NCI-H2227 treated with DMSO at 0.1 percent for 48 hours (cell line): ENCODE results near the gene SPCS1.
A peak's percentile ranks its signal among the peaks of the same experiment; 100 is the strongest.
"Not testable (repeated sequence)": the region's sequence is repeated elsewhere in the genome, so short reads cannot be mapped to it uniquely, and the experiment has no call there.

Experiments
- DNase-seq: peaks from one replicate; lab custom pipeline; 2025; lab: John Stamatoyannopoulos, UW

The SPCS1 gene

GRCh38 chr3:52705688-52706686 lies at the start of gene SPCS1, which contains the start of gene GLT8D1:
Gene SPCS1 (plus strand): TSS chr3:52706106. CDS start chr3:52706247, 141 bp downstream.
Gene GLT8D1 (minus strand): TSS chr3:52705791. CDS start chr3:52700460, 5,331 bp downstream.
- DNase-seq, result peak; percentile 85

- DNase-seq, result no peak
These were observed 45.9 kb upstream of the SPCS1 start for GRCh38 chr3:52660046-52660445.

GRCh38 chr3:52663098-52663497 lies 42.8 kb upstream of the SPCS1 start:
- no peak for DNase-seq

DNA sequence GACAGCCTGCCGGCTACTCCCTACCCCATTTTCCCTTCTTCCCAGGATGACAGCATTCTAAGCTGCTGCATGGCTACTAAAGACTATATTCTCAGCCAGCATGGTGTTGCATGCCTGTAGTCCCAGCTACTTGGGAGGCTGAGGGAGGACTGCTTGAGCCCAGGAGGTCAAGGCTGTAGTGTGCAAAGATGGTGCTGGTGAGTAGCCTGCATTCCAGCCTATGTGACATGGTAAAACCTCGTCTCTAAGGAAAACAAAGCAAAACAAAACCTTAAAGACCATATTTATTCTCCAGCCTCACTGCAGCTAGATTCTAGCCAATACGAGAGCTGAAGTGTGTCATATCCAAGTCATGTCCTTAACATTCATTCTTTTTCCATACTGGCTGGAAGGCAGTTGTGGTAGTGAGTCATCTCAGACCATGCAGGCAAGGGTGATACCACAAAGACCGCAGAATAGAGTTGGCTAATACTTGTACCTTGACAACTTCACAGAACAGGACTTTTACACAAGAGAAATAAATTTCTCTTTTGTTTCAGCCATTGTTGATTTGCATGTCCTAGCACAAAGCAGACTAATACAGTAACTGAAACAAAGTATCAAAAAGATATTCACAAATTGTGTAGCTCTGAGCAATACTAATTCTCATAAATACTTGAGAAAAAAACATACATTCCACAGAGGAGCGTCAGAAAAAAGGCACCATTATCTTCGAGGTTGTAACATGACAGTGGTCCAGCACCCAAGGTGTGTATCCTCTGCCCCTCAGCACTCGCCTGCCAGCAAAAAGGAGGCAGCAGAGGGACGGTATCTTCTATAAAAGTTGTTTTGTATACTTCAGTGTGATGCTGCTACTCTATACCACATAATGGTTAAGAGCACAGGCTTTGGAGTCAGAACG lies 35.0 kb upstream of the SPCS1 start:
- no peak for DNase-seq

- DNase-seq, result no peak
These were observed 34.2 kb upstream of the SPCS1 start for GRCh38 chr3:52671676-52672075.

GRCh38 chr3:52676201-52676600 lies 29.7 kb upstream of the SPCS1 start:
- not testable (repeated sequence) for DNase-seq

- DNase-seq, result no peak
These were observed 27.4 kb upstream of the SPCS1 start for GRCh38 chr3:52678265-52679198.

DNA sequence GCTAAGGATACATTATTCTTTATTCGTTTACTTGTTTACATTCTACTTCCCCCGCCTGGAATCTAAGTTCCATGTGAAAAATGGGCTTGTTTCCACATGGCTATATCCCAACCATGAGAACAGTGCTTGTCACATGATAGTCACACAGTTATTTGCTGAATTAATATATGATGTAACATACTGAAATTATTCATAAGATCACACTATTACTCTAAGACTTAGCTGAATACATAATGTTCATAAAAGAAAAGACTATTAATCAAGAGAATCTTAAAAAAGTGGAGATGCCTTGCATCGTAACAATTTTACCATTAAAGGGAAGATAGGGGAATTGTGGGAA lies 26.7 kb upstream of the SPCS1 start:
- no peak for DNase-seq

DNA sequence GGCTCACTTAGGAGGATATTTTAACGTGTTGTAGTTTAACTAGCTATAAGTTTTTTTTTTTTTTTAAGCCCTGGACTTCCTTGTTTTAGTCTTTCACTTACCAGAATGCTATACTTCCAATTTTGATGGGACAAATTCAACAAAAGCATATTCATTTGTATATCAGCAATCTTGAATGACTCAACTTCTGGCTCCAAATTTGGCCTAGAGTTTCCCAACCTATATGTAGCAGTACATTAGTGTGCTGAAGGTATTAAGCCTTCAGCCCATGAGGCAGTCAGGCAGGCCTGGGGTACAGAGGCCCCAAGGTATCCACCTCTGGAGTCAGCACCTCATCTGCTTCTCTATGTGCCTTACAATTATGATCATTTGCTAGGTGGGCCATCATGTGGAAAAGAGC lies 26.1 kb upstream of the SPCS1 start:
- DNase-seq, result no peak

- DNase-seq, result no peak
These were observed 24.3 kb upstream of the SPCS1 start for GRCh38 chr3:52681596-52681995.

- DNase-seq, result no peak
These were observed 23.9 kb upstream of the SPCS1 start for GRCh38 chr3:52682016-52682415.

DNA sequence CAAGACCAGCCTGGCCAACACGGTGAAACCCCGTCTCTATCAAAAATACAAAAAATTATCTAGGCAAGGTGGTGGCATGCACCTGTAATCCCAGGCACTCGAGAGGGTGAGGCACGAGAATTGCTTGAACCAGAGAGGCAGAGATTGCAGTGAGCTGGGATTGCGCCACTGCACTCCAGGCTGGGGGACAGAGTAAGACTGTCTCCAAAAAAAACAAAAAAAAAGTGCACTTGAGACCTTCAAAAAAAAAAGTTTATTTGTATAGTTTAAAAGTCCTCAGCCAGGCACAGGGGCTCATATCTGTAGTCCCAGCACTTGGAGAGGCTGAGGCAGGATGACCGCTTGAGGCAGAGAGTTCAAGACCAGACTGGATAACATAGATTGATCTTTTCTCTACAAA lies 22.3 kb upstream of the SPCS1 start:
- DNase-seq, result no peak

- DNase-seq, result no peak
These were observed 21.7 kb upstream of the SPCS1 start for GRCh38 chr3:52684184-52684583.

GRCh38 chr3:52685285-52685708 lies 20.6 kb upstream of the SPCS1 start:
- DNase-seq, result peak; percentile 41

DNA sequence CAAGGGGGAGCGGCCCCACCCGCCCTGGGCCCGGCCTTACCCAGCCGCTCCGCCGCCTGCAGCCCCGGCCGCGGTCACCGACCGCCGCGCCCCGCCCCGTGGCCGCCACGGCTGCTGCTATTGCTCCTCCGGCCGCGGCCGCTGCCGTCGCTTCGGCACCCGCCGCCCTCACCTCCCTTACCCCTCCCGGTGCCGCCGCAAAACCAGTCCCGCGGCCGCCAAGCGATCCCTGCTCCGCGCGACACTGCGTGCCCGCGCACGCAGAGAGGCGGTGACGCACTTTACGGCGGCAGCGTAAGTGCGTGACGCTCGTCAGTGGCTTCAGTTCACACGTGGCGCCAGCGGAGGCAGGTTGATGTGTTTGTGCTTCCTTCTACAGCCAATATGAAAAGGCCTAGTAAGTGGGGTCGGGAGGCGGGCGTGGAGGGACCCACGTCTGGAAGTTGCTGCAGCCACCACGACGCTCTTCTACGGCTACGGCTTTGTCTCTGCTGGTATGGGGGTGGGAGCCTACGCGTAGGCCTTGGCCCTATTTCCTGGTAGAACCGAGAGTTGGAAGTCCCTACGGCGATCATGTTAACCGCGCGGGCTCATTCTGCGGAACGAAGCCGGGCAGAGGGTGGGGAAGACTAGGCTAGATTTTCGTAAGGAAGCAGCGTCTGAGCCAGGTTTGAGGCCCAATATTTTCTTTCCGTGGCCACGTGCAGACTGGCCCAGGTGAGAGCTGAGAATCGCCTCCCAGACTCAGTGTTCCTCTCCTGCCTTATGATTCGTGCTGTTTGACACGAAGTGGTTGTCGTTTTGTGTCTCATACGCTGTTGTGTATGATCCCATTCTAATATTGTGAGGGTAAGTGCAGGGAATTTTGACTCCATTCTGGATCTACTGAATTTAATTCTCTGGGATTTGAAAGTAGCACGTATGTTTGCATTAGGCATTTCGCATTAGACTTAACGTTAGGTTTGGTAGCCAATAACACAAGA lies 19.9 kb upstream of the SPCS1 start, which contains the start of the genes GNL3 and PBRM1:
Gene GNL3, plus strand, starts transcription at position 324 of the 983 bp plus-strand sequence. Its CDS starts 61 bp downstream, at position 385.
Gene PBRM1, minus strand, starts transcription at position 205 of the 983 bp plus-strand sequence.
- peak; percentile 77 for DNase-seq

DNA sequence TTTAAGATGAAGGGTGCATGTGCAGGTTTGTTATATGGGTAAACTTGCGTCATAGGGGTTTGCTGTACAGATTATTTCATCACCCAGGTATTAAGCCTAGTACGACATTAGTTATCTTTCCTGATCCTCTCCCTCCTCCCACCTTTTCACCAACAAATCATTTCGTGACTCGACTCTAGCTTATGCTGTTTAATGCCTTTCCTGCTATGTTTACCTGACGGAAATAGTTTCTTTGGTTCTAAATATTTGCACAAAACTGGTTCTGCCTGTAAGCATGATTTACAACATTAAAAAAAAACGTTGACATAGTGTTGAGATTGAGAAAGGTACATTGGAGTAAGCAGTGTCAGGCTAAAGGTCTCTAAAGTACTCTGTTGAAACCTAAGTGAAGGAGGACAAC lies 17.6 kb upstream of the SPCS1 start:
- no peak for DNase-seq

GRCh38 chr3:52689151-52689550 lies 16.8 kb upstream of the SPCS1 start:
- no peak for DNase-seq

GRCh38 chr3:52690560-52690959 lies 15.3 kb upstream of the SPCS1 start:
- no peak for DNase-seq

- no peak for DNase-seq
These were observed 12.8 kb upstream of the SPCS1 start for GRCh38 chr3:52693071-52693470.
